GM21717 (cell line): ENCODE data around the gene ADAM8.
"Not testable (repeated sequence)": the region's sequence is repeated elsewhere in the genome, so short reads cannot be mapped to it uniquely, and the experiment has no call there.

ENCODE experiments used
- ATAC-seq: cut with Tn5 transposase; IDR thresholded peaks from one replicate; pipeline ENCODE4 v1.9.1; 2021; ENCODE audit warnings: mild to moderate bottlenecking, moderate library complexity; ENCODE audit not compliant: unreplicated experiment

Gene ADAM8

DNA sequence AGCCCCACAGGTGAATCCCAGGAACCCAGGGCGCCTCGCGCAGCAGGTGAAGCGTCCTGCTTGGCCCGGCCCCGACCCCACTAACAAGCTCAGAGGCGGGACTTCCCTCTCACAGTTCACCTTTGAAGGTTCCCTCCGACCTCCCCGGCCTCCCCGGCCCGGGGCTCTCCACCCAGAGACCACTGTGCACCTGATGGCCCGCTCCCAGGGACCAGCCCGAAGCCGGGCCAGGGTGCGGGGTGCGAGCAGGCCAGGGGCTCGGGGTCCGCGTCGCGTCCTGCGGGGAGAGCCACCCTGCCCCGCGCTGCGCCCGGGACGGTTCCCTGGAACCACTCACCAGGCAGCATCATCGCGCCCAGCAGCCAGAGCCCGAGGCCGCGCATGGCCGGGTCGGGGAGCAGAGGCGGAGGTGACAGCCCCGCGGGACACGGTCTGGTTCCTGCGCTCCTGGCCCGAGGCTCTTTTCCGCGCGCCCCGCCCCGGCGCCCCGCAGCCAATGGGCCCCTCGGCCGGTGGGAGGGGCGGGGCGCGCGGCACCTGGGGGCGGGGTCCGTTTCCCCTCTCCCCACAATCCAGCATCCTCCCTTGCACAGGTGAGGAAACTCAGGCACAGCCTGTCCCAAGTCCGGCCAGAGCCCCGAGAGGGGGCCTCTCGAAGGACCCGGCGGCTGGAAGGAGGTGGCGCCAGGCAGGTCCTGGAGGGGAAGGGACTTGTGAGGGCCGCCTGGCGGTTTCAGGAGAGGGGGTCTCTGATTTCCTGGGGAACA, at the start of gene ADAM8:
ADAM8 (minus strand) TSS at position 434 of the 767 bp plus-strand sequence; CDS start at position 383, 51 bp downstream.
- ATAC-seq, result peak; percentile 46

DNA sequence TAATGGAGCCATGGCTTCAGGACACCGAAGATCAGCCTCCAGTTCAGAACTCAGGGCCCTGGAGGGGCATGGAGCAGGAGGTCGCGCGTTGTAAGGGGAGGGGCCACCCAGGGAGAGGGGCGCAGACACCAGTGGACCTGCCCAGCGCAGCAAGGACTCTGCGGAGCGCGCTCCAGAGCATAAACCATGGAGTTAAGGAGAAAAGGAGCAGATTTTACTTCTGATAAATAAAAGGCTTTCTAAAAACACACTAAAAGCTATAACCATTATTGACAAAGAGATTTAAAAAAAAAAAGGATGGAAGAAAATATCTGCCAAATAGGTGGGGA, 49.5 kb upstream of the ADAM8 start:
- no peak for ATAC-seq

DNA sequence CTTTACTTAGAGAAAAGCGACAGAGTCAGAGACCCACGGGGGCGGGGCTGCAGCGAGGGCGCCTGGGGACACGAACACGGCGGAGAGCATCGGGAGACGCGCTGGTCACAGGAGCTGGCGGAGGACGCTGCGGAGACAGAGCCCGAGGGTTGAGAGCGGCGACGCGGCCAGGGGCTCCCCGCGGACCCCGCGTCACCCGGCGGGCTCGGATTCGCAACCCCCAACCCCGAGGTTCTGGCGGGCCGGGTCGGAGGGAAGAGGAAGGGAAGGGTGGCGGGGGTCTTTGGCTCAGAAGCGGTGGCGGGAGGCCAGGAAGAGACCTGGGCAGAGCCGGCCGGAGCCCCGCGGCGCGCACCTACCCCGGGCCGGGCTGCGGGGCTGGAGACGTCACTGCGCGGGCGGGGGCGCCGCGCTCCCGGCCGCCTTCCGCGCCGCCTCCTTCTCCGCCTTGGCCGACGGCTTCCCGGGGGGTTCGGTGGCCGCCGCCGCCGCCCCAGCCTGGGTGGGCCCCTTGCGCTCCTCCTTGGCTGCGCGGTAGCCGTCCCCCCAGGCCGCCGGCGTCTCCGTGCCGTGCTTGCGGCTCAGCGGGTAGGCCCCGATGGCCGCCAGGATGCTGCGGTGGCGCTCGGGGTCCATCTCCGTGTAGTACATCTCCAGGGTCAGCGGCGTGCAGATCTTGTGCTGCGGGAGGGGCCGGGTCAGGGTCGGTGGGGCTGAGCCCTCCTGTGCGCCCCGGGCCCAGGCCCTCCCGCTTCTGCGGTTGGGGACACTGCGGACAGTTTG, 49.0 kb upstream of the ADAM8 start:
- ATAC-seq, result no peak

DNA sequence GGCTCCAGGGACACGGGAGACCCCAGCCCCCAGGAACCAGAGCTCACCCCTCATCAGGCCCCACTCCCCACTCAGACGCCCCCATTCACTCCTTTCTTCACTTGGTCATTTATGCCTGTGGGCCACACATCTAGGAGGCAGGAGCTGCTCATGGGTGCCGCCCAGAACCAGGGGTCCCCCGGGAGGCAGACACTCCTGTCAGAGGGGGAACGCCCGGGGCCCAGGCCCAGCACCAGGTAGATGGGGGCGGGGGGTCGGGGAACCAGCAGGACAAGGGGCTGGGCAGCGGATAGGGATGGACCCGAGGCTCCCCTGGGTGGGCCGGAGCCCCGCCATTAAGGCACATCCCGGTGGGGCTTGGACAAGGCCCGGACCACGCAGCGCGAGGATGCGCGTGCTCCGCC, 48.2 kb upstream of the ADAM8 start:
- ATAC-seq, result no peak

DNA sequence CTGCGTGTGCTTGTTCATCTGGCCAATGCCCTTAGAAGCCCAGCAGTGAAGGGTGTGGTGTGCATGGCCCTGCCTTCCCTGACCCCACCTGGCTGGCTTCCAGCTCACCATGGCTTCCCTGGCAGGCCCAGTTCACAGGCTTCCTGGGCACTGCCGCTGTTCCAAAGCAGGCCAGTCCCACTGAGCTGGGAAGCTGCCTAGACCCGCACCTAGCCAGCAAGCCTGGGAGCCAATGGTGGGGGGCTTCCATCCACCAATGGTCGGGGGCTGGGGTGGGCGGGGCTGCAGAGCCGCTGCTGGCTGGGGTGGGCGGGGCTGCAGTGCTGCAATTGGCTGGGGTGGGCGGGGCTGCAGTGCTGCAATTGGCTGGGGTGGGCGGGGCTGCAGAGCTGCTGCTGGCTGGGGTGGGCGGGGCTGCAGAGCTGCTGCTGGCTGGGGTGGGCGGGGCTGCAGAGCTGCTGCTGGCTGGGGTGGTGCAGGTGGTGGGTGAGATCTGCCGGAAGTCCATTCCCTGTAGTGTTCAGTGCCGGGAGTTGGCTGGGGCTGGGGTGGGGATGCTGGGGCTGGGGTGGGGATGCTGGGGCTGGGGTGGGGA, 47.6 kb upstream of the ADAM8 start:
- ATAC-seq, result no peak

DNA sequence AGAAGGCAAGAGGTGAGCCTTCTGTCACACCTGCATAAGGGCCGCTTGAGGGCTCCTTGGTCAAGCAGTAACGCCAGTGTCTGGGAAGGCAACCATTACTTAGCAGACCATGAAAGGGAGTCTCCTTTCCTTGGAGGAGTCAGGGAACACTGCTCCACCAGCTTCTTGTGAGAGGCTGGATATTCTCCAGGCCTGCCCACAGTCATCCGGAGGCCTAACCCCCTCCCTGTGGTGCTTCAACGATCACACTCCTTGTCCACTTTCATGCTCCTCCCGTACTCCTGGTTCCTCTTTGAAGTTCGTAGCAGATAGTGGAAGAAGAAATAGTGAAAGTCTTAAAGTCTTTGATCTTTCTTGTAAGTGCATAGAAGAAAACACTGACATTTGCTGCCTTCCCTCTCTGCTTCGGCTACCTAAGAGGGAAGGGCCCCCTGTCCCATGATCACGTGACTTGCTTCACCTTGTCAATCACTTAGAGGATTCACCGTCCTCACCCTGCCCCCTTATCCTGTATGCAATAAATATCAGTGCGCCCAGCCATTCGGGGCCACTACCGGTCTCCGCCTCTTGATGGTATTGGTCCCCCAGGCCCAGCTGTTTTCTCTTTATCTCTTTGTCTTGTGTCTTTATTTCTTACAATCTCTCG, 45.5 kb upstream of the ADAM8 start:
- ATAC-seq, result not testable (repeated sequence)

DNA sequence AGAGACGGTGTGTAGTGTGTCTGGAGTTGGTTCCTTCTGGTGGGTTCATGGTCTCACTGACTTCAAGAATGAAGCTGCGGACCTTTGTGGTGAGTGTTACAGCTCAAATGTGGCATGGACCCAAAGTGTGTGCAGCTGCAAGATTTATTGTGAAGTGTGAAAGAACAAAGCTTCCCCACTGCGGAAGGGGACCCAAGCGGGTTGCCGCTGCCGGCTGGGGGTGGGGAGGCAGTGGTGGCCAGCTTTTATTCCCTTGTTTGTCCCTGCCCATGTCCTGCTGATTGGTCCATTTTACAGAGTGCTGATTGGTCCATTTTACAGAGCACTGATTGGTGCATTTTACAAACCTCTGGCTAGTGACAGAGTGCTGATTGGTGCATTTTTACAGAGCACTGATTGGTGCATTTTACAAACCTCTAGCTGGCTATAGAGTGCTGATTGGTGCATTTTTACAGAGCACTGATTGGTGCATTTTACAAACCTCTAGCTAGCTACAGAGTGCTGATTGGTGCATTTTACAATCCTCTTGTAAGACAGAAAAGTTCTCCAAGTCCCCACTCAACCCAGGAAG, 44.3 kb upstream of the ADAM8 start:
- not testable (repeated sequence) for ATAC-seq

DNA sequence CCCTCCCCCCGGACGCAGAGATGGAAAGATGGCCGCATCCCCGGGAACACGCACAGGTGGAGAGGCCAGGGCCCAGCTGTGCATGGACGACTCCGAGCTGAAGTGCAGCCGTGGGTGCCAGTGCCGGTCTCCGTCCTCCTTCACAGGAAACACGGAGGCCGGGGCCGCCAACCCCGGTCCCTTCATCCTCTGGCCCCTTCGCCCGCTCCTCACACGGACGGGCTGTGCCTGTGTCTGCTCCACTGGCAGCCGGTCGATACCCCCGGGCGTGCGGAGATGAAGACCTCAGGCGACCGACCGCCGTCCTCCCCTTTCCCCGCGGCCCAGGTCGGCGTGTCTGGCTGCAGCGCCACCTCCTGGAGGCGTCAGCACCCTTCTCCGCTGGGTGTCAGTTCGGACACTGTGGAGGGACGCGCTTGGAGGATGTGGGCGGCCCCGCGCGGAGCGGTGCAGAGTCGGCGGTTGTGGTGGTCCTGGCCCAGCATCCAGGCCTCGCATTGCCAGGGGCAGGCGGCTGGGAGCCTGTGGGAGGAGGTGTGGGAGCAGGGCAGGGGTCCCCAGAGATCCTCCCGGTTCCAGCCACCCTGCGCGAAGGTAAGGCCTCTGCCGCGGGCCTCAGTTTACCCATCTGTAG, 41.9 kb upstream of the ADAM8 start:
- peak; percentile 72 for ATAC-seq

DNA sequence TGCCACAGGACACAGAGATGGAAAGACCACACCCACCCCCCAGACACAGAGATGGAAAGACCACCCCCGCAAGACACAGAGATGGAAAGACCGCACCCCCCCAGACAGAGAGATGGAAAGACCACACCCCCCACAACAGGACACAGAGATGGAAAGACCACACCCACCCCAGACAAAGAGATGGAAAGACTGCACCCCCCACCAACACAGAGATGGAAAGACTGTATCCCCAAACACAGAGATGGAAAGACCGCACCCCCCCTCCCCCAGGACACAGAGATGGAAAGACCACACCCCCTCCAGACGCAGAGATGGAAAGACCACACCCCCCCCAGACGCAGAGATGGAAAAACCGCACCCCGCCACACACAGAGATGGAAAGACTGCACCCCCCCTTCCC, 40.1 kb upstream of the ADAM8 start:
- no peak for ATAC-seq

DNA sequence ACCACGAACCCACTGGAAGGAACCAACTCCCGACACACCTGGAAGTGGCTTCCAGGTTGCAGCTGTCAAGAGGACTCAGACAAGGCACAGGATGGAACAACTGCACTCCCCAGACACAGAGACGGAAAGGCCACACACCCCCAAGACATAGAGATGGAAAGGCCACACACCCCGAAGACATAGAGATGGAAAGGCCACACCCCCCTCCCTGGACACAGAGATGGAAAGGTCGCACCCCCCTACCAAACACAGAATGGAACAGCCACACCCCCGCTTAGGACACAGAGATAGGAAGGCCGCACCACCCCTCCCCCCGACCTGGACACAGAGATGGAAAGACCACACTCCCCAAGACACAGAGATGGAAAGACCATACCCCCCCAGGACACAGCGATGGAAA, 39.6 kb upstream of the ADAM8 start:
- ATAC-seq, result no peak

DNA sequence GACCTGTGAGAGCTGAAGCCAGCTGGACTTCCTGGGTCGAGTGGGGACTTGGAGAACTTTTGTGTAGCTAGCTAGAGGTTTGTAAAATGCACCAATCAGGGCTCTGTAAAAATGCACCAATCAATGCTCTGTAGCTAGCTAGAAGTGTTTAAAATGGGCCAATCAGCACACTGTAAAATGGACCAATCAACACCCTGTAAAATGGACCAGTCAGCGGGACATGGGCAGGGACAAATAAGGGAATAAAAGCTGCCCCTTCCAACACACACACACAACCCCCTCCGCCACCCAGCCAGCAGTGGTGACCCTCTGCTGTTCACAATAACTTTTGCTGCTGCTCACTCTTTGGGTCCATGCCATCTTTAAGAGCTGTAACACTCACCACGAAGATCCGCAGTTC, 39.2 kb upstream of the ADAM8 start:
- no peak for ATAC-seq

DNA sequence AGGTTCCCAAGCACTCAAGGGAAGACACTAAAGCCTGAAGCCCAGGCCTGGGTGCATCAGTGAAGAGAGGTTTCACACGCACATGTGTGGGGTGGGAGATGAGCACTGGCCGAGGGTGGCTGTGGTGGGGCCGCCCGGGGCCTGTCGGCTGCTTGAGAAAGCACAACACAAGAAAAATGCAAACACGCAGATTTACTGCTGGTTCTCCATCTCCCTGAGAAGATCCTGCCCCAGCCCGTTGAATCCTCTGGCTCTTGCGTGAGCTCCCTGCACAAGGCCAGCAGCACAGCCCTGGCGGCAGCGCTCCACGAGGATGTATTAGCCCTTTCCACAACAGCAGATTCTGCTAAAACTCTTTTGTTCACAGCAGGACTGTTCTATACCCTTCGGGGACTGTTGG, 38.2 kb upstream of the ADAM8 start:
- no peak for ATAC-seq

DNA sequence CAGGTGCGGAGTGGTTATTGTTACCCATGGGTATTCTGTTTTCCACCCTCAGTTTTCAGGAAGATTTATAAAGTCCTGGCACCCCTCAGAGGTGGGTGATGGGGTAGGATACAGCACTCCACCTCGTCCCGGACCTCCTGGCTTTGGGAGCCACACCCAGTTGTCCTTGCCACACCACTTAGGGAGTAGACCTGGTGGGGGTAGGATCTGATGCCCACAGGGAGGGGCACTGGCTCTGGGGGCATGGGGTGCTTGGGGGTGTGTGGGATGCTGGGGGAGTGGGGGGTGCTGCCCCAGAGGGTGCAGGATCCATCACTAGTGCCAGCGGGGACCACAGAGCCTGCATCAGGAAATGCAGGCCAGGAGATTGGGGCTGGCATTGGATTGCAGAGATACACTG, 36.5 kb upstream of the ADAM8 start:
- ATAC-seq, result no peak

DNA sequence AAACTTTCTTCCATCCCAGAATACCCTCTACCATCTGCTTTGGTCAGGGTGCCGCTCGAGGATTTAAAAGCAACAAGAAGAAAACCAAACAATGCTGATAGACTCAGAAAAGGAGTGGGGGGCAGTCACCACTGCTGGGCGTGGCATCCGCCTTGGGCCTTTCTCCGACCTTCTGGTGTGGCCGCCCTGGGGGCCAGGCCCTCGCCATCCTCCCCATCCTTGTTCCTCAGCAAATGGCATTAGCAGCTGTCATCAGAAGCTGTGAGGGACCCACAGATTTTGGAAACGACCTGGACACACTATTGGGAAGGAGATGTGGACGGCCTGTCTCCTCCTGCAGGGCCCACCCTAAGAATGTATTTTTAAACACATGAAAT, 36.1 kb upstream of the ADAM8 start:
- no peak for ATAC-seq

DNA sequence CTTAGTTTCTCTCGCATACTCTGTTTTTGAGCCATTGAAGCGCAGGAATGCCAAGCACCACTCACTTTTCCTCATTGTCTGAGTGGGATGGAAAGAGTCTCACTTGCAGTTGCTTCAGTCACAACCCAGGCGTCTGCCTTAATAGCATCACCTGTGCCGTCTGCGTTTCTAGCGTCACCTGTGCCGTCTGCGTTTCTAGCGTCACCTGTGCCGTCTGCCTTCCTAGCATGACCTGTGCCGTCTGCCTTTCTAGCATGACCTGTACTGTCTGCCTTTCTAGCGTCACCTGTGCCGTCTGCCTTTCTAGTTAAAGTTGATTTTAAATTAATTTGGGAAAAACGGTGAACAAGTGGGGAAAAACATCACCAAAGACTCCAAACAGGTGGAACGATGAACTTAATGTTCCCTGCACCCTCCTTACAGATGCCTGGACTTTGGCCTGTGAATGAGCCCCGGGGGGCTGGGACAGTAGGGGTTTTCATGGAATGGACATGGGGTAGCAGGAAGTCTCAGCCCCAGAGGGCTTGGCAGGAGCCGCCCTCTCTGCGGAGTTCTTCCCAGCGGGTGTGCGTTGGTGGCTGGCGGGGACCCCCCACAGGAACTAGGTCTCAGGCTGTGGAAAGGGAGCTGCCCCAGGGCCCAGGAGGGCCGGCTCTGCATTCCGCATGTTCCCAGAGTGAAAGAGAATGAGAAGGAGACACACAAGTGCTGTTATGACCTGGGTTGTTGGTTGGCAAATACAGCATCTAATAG, 35.5 kb upstream of the ADAM8 start:
- no peak for ATAC-seq

DNA sequence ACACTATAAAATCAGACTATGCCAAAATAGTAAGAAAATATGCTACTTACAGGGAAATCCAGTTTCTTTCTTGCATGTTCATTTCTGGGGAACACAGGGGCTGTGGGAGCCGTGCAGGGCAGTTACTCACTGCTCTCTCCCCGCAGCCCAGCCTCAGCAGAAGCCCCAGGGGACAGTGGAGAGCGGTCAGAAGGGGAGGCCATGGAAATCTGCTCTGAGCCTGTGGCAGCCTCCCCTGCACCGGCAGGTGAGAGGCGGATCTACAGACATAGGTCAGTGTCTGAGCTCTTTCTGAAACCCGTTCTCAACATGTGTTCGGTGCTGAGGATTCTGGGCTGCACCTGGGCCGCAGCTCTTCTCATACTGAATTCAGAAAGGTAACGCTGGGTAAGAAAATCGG, 34.9 kb upstream of the ADAM8 start:
- no peak for ATAC-seq

DNA sequence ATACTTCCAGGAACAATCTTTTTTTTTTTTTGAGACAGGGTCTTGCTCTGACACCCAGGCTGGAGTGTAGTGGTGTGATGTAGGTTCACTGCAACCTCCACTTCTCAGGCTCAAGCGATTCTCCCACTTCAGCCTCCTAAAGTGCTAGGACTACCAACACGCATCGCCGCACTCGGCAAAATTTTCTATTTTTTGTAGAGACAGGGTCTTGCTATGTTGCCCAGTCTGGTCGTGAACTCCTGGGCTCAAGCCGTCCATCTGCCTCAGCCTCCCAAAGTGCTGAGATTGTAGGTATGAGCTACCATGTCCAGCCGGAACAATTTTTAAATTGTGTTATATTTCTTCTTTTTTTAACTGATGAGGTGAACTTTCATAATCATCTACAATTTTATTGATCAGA, 34.1 kb upstream of the ADAM8 start:
- ATAC-seq, result no peak

DNA sequence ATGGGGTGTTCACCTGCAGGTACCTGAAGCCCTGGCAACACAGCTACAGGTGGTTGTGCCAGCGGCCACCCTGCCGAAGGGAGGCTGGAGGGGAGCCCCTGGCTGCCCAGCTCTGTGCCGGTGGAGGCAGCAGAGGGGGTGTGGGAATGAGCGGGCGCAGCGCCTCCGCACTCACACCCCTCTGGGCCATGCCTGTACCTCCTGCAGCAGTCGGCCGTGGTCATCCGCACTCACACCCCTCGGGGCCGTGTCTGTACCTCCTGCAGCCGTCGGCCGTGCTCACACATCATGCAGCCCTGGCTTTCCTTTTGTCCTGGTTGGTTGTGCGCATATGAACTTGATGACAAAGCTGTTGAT, 33.7 kb upstream of the ADAM8 start:
- ATAC-seq, result no peak

DNA sequence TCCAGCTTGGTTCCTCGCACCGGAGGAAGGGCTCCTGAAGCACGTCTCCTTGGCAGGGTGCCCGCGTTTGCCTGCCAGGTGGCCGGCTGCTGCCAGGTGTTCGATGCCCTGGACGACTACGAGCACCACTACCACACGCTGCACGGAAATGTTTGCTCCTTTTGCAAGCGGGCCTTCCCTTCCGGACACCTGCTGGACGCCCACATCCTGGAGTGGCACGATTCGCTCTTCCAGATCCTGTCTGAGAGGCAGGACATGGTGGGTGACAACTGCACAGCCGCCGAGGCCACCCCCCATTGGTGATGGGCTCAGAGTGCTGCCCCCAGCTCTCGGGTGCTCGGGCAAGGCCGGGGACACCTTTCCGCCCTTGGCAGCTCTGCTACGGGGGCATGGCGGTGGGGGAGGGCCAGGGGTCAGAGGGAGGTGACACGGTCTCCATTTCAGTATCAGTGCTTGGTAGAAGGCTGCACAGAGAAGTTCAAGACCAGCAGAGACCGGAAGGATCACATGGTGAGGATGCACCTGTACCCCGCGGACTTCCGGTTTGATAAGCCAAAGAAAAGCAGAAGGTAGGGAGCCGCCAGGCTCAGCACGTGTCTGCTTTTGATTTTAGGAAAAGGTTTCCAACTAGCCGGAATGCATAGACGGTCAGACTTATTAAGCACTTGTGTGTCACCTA, 33.2 kb upstream of the ADAM8 start:
- no peak for ATAC-seq
